ENCODE results near the gene ZNF791. TPM values are rescaled to one million over a fixed set of nuclear protein-coding genes. Genes with fewer than 3 reads are reported as not detected.

ZNF791 gene
- total RNA-seq, 1 donor, result 20.3 TPM

GRCh38 chr19:12580180-12580694, 30.5 kb upstream of the ZNF791 start:
- TF ChIP-seq CTCF (IDR thresholded peaks at IDR 0.05; ENCODE audit: insufficient read depth, low read depth, low read length), result no peak
- peak; percentile 83 for DNase-seq (ENCODE audit: low read depth)

DNA sequence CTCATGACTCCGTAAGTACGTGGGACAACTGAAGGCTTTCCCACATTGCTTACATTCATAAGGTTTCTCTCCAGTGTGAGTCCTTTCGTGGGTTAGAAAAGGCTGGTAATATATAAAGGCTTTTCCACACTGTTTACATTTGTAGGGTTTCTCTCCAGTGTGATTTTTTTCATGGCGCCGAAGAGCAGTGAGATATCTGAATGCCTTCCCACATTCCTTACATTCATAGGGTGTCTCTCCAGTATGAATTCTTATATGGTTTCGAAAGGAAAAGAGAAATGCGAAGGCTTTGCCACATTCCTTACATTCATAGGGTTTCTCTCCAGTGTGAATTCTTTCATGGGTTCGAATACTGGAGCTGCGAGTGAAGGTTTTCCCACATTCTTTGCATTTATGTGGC, 29.6 kb upstream of the ZNF791 start:
- no peak for DNase-seq (ENCODE audit: low read depth)
- no peak for TF ChIP-seq CTCF (IDR thresholded peaks at IDR 0.05; ENCODE audit: insufficient read depth, low read depth, low read length)
- H3K4me3 ChIP-seq (ENCODE audit: low read depth, low read length), result no peak overlapping the region

More at GRCh38 chr19:12580180-12580694, 30.5 kb upstream of the ZNF791 start:
- no peak overlapping the region for H3K4me3 ChIP-seq (ENCODE audit: low read depth, low read length)

DNA sequence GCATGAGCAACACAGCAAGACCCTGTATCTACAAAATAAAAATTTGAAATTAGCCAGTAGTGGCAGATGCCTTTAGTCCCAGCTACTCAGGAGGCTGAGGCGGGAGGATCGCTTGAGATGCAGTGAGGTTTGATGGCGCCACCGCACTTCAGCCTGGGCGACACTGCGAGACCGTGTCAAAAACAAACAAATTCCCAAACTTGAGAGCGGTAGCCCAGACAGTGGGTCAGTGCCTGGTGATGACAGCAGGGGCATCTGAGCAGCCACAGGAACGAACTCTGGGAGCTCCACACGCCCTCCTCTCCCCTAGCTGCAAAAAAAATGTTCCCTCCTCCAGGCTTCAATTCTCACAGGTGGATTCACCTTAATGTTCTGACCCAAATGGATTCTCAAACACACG, 14.2 kb upstream of the ZNF791 start:
- H3K4me3 ChIP-seq (ENCODE audit: low read depth, low read length), result no peak overlapping the region
- TF ChIP-seq CTCF (IDR thresholded peaks at IDR 0.05; ENCODE audit: insufficient read depth, low read depth, low read length), result no peak
- DNase-seq (ENCODE audit: low read depth), result no peak

- DNase-seq (ENCODE audit: low read depth), result no peak
- H3K4me3 ChIP-seq (ENCODE audit: low read depth, low read length), result no peak overlapping the region
- no peak for TF ChIP-seq CTCF (IDR thresholded peaks at IDR 0.05; ENCODE audit: insufficient read depth, low read depth, low read length)
Observed at GRCh38 chr19:12596927-12597548, 13.7 kb upstream of the ZNF791 start.

- no peak for TF ChIP-seq CTCF (IDR thresholded peaks at IDR 0.05; ENCODE audit: insufficient read depth, low read depth, low read length)
- H3K4me3 ChIP-seq (ENCODE audit: low read depth, low read length), result no peak overlapping the region
- DNase-seq (ENCODE audit: low read depth), result no peak
Observed at GRCh38 chr19:12597594-12597993, 13.1 kb upstream of the ZNF791 start.

GRCh38 chr19:12603714-12604113, 7.0 kb upstream of the ZNF791 start:
- peak; percentile 16 for DNase-seq (ENCODE audit: low read depth)
- no peak overlapping the region for H3K4me3 ChIP-seq (ENCODE audit: low read depth, low read length)
- TF ChIP-seq CTCF (IDR thresholded peaks at IDR 0.05; ENCODE audit: insufficient read depth, low read depth, low read length), result no peak

DNA sequence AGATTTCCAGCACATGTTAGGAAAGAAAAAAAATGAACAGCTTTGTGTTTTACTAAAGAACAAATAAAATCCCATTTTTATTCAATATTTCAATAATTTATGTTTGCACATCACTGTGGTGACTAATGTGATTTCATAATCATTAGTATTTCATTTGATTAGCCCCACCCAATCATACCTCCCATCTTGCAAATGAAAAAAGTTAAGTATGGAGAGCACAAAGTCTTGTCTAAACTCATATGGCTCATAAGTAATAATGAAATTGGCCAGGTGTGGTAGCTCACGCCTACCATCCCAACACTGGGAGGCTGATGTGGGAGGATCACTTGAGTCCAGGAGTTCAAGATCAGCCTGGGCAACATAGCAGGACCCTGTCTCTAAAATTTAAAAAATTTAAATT, 3.9 kb upstream of the ZNF791 start:
- DNase-seq (ENCODE audit: low read depth), result no peak
- no peak for TF ChIP-seq CTCF (IDR thresholded peaks at IDR 0.05; ENCODE audit: insufficient read depth, low read depth, low read length)
- no peak overlapping the region for H3K4me3 ChIP-seq (ENCODE audit: low read depth, low read length)

Measured in fibroblast of villous mesenchyme (primary cell).